Measurements from ENCODE around the gene ARID5B. TPM values are rescaled to one million over a fixed set of nuclear protein-coding genes. Genes with fewer than 3 reads are reported as not detected.

ARID5B gene
- total and polyA plus RNA-seq, 2 of the 4 experiments (the other 2 are of a cell fraction), result 41.0 to 125 TPM

DNA sequence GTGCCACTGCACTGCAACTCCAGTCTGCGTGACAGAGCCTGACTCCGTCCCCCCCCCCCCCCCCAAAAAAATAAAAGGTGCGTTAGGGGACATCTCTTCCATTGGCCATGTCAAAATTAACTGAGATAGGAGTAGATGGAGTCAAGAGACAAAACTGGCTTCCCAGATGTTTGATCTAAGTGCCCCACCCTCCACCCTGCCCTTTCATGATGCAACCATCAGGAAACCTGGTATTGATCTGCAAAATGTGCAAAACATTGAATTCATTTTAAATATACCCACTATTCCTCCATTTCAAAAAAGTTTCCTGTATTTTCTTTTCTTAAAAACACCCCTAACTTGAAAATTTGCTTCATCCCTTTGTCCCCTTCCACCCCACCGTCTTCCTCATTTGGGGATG is 17.5 kb downstream of the ARID5B start:
- ChIA-PET POLR2A (ENCODE audit: unreplicated experiment) (no interaction called here), CTCF (no interaction called here)
- Histone ChIP-seq H3K4me2 (ENCODE audit: low read depth, low read length) (no peak overlapping the region), H2AFZ (replicated peaks; ENCODE audit: low read length, poor library complexity) (no peak overlapping the region), H2BK20ac (ENCODE audit: low read depth, low read length) (no peak overlapping the region), H3K4ac (ENCODE audit: low read depth, low read length) (no peak overlapping the region), H2AK5ac (ENCODE audit: low read depth, low read length) (no peak overlapping the region), H3K23ac (ENCODE audit: low read depth, low read length) (no peak overlapping the region), H3K4me3 (ENCODE audit: insufficient read depth, low read depth, low read length) (no peak overlapping the region), H3K4me1 (ENCODE audit: control insufficient read depth, insufficient read depth, low read length) (peaks cover 18% of the 10 kb centered on the region), H2BK5ac (ENCODE audit: low read depth, low read length, poor library complexity, severe bottlenecking) (no peak overlapping the region), H3K9me3 (ENCODE audit: control insufficient read depth, insufficient read depth, low read length) (0 out of 2 replicates have a peak, but pooled peaks cover 4% of the 10 kb centered on the region), H3K27me3 (ENCODE audit: control insufficient read depth, insufficient read depth, low read length) (no peaks in the 10 kb centered on the region), H3K36me3 (ENCODE audit: control insufficient read depth, insufficient read depth, low read length) (peaks cover 29% of the 10 kb centered on the region), H4K8ac (ENCODE audit: low read depth in 2 of 2, low read length in 2 of 2) (peak overlapping the region in 1 of 2 experiments; percentile 38; a peak in 1 of 4 replicates), H3K18ac (ENCODE audit: low read depth, low read length) (no peak overlapping the region; the same call in 1 of the 2 replicates), H3K79me1 (ENCODE audit: low read depth in 1 of 2, low read length in 2 of 2) (peaks cover 27 to 91% of the 10 kb centered on the region in 2 experiments), H4K20me1 (ENCODE audit: insufficient read depth, low read length) (peaks cover 84% of the 10 kb centered on the region), H2BK120ac (ENCODE audit: low read depth, low read length) (no peak overlapping the region), H4K5ac (ENCODE audit: low read depth, low read length) (no peak overlapping the region), H3K9ac (ENCODE audit: low read depth, low read length) (no peak overlapping the region), H3K27ac (ENCODE audit: insufficient read depth, low read length) (peak overlapping the region; percentile 22; the same call in 1 of the 2 replicates), H2AK9ac (replicated peaks; ENCODE audit: low read depth, low read length, poor library complexity) (no peak overlapping the region), H3K14ac (replicated peaks; ENCODE audit: low read depth, low read length) (no peak overlapping the region; the same call in 1 of the 2 replicates), H4K91ac (ENCODE audit: insufficient read depth, low read depth, low read length) (no peak overlapping the region), H3K56ac (ENCODE audit: extremely low read depth, insufficient read depth, low read length) (no peak overlapping the region), H2BK15ac (ENCODE audit: low read depth, low read length) (no peak overlapping the region), H3K9me1 (ENCODE audit: insufficient read depth, low read length) (peaks cover 20% of the 10 kb centered on the region)
- WGBS, 2 experiments (ENCODE audit: extremely low coverage in 2 of 2, insufficient read length in 1 of 2), result no CpG with 5 or more reads among the region's 4 CpGs
- no peak for ATAC-seq (ENCODE audit: low read depth)
- no peak for TF ChIP-seq RCOR1 (IDR thresholded peaks at IDR 0.05; ENCODE audit: insufficient replicate concordance, low read length)
- TF ChIP-seq MAZ (IDR thresholded peaks at IDR 0.05; ENCODE audit: borderline replicate concordance, low read depth, low read length), result no peak
- TF ChIP-seq MXI1 (IDR thresholded peaks at IDR 0.05; ENCODE audit: borderline replicate concordance, low read depth, low read length), result no peak
- TF ChIP-seq, protein P1, sequence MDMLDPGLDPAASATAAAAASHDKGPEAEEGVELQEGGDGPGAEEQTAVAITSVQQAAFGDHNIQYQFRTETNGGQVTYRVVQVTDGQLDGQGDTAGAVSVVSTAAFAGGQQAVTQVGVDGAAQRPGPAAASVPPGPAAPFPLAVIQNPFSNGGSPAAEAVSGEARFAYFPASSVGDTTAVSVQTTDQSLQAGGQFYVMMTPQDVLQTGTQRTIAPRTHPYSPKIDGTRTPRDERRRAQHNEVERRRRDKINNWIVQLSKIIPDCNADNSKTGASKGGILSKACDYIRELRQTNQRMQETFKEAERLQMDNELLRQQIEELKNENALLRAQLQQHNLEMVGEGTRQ (IDR thresholded peaks at IDR 0.05; ENCODE audit: low read depth, low read length), result no peak
- no peak for TF ChIP-seq NFE2L2 (IDR thresholded peaks at IDR 0.05; ENCODE audit: low read depth, low read length)
- TF ChIP-seq POLR2A (IDR thresholded peaks at IDR 0.05; ENCODE audit: low read depth, low read length), result no peak
- no peak for TF ChIP-seq BHLHE40 (IDR thresholded peaks at IDR 0.05; ENCODE audit: low read depth, low read length)
- dilution Hi-C loops (cut with HindIII; ENCODE audit: low sequenced_read_pairs, unreplicated experiment) (no loop called here), intact Hi-C loops (cut with micrococcal nuclease) (no loop called here), in situ Hi-C loops (cut with MboI; ENCODE audit: low sequenced_read_pairs) (no loop called here)
- no peak for DNase-seq
- no TSS peak for BruUV-seq (replicated peaks)
